GM12878 (cell line): Measurements from ENCODE around the gene ZNF581. TPM values are rescaled to one million over a fixed set of nuclear protein-coding genes. Genes with fewer than 3 reads are reported as not detected.

Experiments used
- ATAC-seq: fragments of 200-7000 bp; cut with Tn5 transposase; 3 replicates; pipeline ENCODE4 v1.9.1; 2020; ENCODE audit warnings: mild to moderate bottlenecking, moderate library complexity
- BruUV-seq: library from RNA; stranded (reverse); fragments of 400-500 nt; replicated peaks from 2 replicates; lab custom pipeline; 2021; lab: Mats Ljungman, UMichigan
- CTCF ChIA-PET: fragments of 300-600 bp; sonication (Branson Sonifier 250); formaldehyde crosslinking; extraction: SDS; loops from one replicate; lab custom pipeline; 2021; ENCODE audit warnings: inconsistent platforms; lab: Yijun Ruan, JAX
- POLR2A ChIA-PET: fragments of 350-600 bp; formaldehyde crosslinking; extraction: SDS; loops from one replicate; lab custom pipeline; 2021; ENCODE audit warnings: inconsistent platforms; lab: Charles Lee
- RAD21 ChIA-PET: fragments of 300-600 bp; sonication (Branson Sonifier 250); formaldehyde crosslinking; loops from one replicate; lab custom pipeline; 2023; ENCODE audit warnings: antibody characterized with exemption; ENCODE audit not compliant: unreplicated experiment; lab: Charles Lee
- SMC1A ChIA-PET: fragments of 300-600 bp; sonication (Branson Sonifier 250); formaldehyde crosslinking; loops from one replicate; lab custom pipeline; 2023; ENCODE audit not compliant: unreplicated experiment, uncharacterized antibody; lab: Charles Lee
- DNase-seq: peaks from one replicate; pipeline ENCODE4 v3.0.0-alpha.2; 2011; ENCODE audit warnings: low read depth, low spot score
- FAIRE-seq: peaks from 3 replicates; lab custom pipeline; 2011; peaks lifted over from hg19 to GRCh38; lab: Jason Lieb, UNC
- H2AFZ ChIP-seq: 2 replicates; pipeline ENCODE4 v1.6.0; 2011; ENCODE audit warnings: low read depth, low read length, control low read depth; ENCODE audit not compliant: control insufficient read depth
- H3K27ac ChIP-seq: 2 replicates; pipeline ENCODE4 v1.5.1; 2011; ENCODE audit warnings: control low read depth; ENCODE audit not compliant: control insufficient read depth, insufficient read depth
- H3K27me3 ChIP-seq, 2 experiments: replicated peaks in 1 of 2; 2 replicates each; pipeline versions ENCODE4 v1.6.0 to v1.6.1; 2011; ENCODE audit warnings: low read length in 1 of 2; ENCODE audit not compliant: control insufficient read depth in 2 of 2, insufficient read depth in 2 of 2
- H3K36me3 ChIP-seq, 2 experiments: 2 replicates each; pipeline ENCODE4 v1.5.1; 2011; ENCODE audit warnings: low read length in 1 of 2; ENCODE audit not compliant: control insufficient read depth in 2 of 2, insufficient read depth in 2 of 2
- H3K4me1 ChIP-seq: 2 replicates; pipeline ENCODE4 v1.6.1; 2011; ENCODE audit warnings: mild to moderate bottlenecking, low read length, moderate library complexity, mixed read lengths; ENCODE audit not compliant: control insufficient read depth, insufficient read depth
- H3K4me2 ChIP-seq: 2 replicates; pipeline ENCODE4 v1.6.0; 2011; ENCODE audit warnings: control low read depth; ENCODE audit not compliant: control insufficient read depth, insufficient read depth
- H3K4me3 ChIP-seq: fragments of 200-600 bp; sonication (generic); 2 replicates; pipeline ENCODE4 v1.5.1; 2016
- H3K79me2 ChIP-seq: 2 replicates; pipeline ENCODE4 v1.6.0; 2011; ENCODE audit warnings: low read length; ENCODE audit not compliant: control insufficient read depth, insufficient read depth
- H3K9ac ChIP-seq: 2 replicates; pipeline ENCODE4 v1.8.0; 2011; ENCODE audit warnings: low read length, control low read depth, mixed read lengths; ENCODE audit not compliant: control insufficient read depth, insufficient read depth
- H3K9me3 ChIP-seq: replicated peaks from 3 replicates; pipeline ENCODE4 v1.5.1; 2011; ENCODE audit warnings: mild to moderate bottlenecking, low read length; ENCODE audit not compliant: control insufficient read depth, insufficient read depth
- H4K20me1 ChIP-seq: 2 replicates; pipeline ENCODE4 v1.6.0; 2011; ENCODE audit not compliant: control insufficient read depth, insufficient read depth
- BCL3 ChIP-seq: IDR thresholded peaks from 2 replicates; pipeline ENCODE4 v1.6.1; 2011; ENCODE audit warnings: borderline replicate concordance, low read depth, mild to moderate bottlenecking, moderate library complexity, low read length; ENCODE audit not compliant: insufficient read depth, poor library complexity, severe bottlenecking
- MXI1 ChIP-seq: fragments of 150-350 bp; IDR thresholded peaks from 2 replicates; pipeline ENCODE4 v1.6.1; 2011; ENCODE audit warnings: low read depth, mild to moderate bottlenecking, inconsistent platforms, low read length, improper control_type of control experiment
- PML ChIP-seq: IDR thresholded peaks from 2 replicates; pipeline ENCODE4 v1.6.1; 2012; ENCODE audit warnings: low read length, inconsistent platforms
- POU2F2 ChIP-seq: IDR thresholded peaks from 3 replicates; pipeline ENCODE4 v1.6.1; 2011; ENCODE audit warnings: low read depth, mild to moderate bottlenecking, low read length, borderline replicate concordance
- SPI1 ChIP-seq: IDR thresholded peaks from 2 replicates; pipeline ENCODE4 v1.6.1; 2011; ENCODE audit warnings: low read depth, mild to moderate bottlenecking, low read length, moderate library complexity, borderline replicate concordance; ENCODE audit not compliant: insufficient read depth
- TAF1 ChIP-seq: IDR thresholded peaks from 2 replicates; pipeline ENCODE4 v1.6.1; 2011; ENCODE audit warnings: mild to moderate bottlenecking, low read depth, low read length, borderline replicate concordance
- WGBS: methylation state at CpG from one replicate; pipeline ENCODE4 v1.1.6; 2016; ENCODE audit warnings: low lambda C conversion rate; ENCODE audit not compliant: insufficient replicate concordance, insufficient coverage; ENCODE audit errors: missing lambda C conversion rate; 5-methylcytosine and 5-hydroxymethylcytosine counted together
- in situ Hi-C: fragments of 300-500 bp; cut with MboI; formaldehyde crosslinking; loops from 9 replicates; pipeline ENCODE4 v1.14.3; 2018; ENCODE audit warnings: mixed read lengths
- intact Hi-C: fragments of 100-400 bp; cut with micrococcal nuclease; formaldehyde crosslinking; loops from one replicate; pipeline ENCODE4 v1.14.2; 2022; ENCODE audit not compliant: unreplicated experiment
- polyA plus RNA-seq, 11 experiments: library from polyadenylated mRNA; depleted of rRNA in 4 of 11; unstranded in 6 of 11; stranded (reverse) in 5 of 11; fragments of >200 nt; fragmentation: Nextera tagmentation in 4 of 11; fragmentation: Illumina TruSeq in 1 of 11; extraction: Ambion mirVana in 4 of 11; extraction: Trizol in 1 of 11; gene quantifications; 1 replicate in 1 of 11; 2 replicates in 10 of 11; pipeline versions ENCODE4 v1.2.1 to v1.2.3, GENCODE V29; 2011 to 2016; ENCODE audit warnings: inconsistent platforms in 2 of 11, missing spikeins in 2 of 11, low read depth in 1 of 11
- total RNA-seq, 4 experiments: library from RNA; depleted of rRNA in 3 of 4; stranded (reverse); fragments of >200 nt in 3 of 4; fragmentation: Illumina TruSeq in 1 of 4; extraction: Trizol in 1 of 4; gene quantifications; 2 replicates each; pipeline versions ENCODE4 v1.2.1 to v1.2.3, GENCODE V29; 2013 to 2021

ZNF581 gene
- total and polyA plus RNA-seq, 10 of the 15 experiments (the other 5 are each of a cell fraction or from before 2014, with no cell fraction given) = 4.7 to 45.4 (median 22.2) TPM

- TF ChIP-seq POU2F2 (no peak), BCL3 (no peak), PML (no peak), TAF1 (no peak)
These were observed 15.5 kb downstream of the ZNF581 start (continued) for GRCh38 chr19:55658846-55659459.

GRCh38 chr19:55659822-55660221, 16.4 kb downstream of the ZNF581 start:
- Histone ChIP-seq H3K36me3 (peaks cover 27 to 53% of the 10 kb centered on the region in 2 experiments), H3K9me3 (no peaks in the 10 kb centered on the region), H3K4me3 (no peak overlapping the region), H3K27ac (no peak overlapping the region), H3K4me1 (peaks cover 12% of the 10 kb centered on the region), H3K4me2 (no peak overlapping the region), H4K20me1 (peaks cover 24% of the 10 kb centered on the region), H3K79me2 (peaks cover 64% of the 10 kb centered on the region), H2AFZ (no peak overlapping the region), H3K27me3 (no peaks in the 10 kb centered on the region), H3K9ac (no peak overlapping the region)
- WGBS = 75% methylated on average over 7 of the region's 9 CpGs
- FAIRE-seq = no peak
- SMC1A ChIA-PET = no interaction called here
- intact Hi-C loops = no loop called here
- no peak for TF ChIP-seq MXI1
- TF ChIP-seq SPI1 = peak; percentile 65; the same call in 1 of the 2 replicates
- in situ Hi-C loops = loop anchor here (10.0 to 25.0 kb wide), 2 partner anchors 1195 to 1523 kb away; partner anchors contain the start of genes CNOT3 and LENG9
- no peak for ATAC-seq
- RAD21 ChIA-PET = no interaction called here
- BruUV-seq = no TSS peak
- POLR2A ChIA-PET = no interaction called here
- CTCF ChIA-PET = no interaction called here
- no peak for DNase-seq
